Right atrium auricular region (tissue), 2 donors: ENCODE measurements around the gene TAGLN3. TPM values are rescaled to one million over a fixed set of nuclear protein-coding genes. Genes with fewer than 3 reads are reported as not detected.

ENCODE experiments used
- DNase-seq: peaks from one replicate; pipeline ENCODE4 v3.0.0-alpha.2; 2019; ENCODE audit warnings: low spot score
- H3K27ac ChIP-seq, 2 donors: fragments of 200-600 bp; sonication (generic); 1 replicate in 1 of 2; 2 replicates in 1 of 2; pipeline ENCODE4 v1.5.1; 2016 to 2019
- H3K27me3 ChIP-seq, 2 donors: fragments of 200-600 bp; sonication (generic); one replicate each; pipeline versions ENCODE4 v1.5.1 to v1.6.0; 2017 to 2019
- H3K36me3 ChIP-seq: fragments of 200-600 bp; sonication (generic); one replicate; pipeline ENCODE4 v1.5.1; 2016
- H3K4me1 ChIP-seq, 2 donors: fragments of 200-600 bp; sonication (generic); one replicate each; pipeline versions ENCODE4 v1.5.1 to v1.6.0; 2017 to 2019
- H3K4me3 ChIP-seq, 2 donors: fragments of 200-600 bp; sonication (generic); 1 replicate in 1 of 2; 2 replicates in 1 of 2; pipeline ENCODE4 v1.5.1; 2017 to 2019; ENCODE audit warnings: mild to moderate bottlenecking in 1 of 2, moderate library complexity in 1 of 2
- H3K9me3 ChIP-seq, 2 donors: fragments of 200-600 bp; sonication (generic); one replicate each; pipeline ENCODE4 v1.5.1; 2019
- total RNA-seq, 2 donors: library from RNA; depleted of rRNA; stranded (reverse); fragments of >200 nt; gene quantifications; one replicate each; pipeline ENCODE4 v1.1.0, GENCODE V29; 2016
- TF ChIP-seq, protein P1 (sequence below), 2 donors: fragments of 200-600 bp; sonication (generic); IDR thresholded peaks; one replicate each; pipeline ENCODE4 v1.5.1; 2019; ENCODE audit warnings: antibody characterized with exemption in 2 of 2

Gene TAGLN3
- total RNA-seq: not detected

DNA sequence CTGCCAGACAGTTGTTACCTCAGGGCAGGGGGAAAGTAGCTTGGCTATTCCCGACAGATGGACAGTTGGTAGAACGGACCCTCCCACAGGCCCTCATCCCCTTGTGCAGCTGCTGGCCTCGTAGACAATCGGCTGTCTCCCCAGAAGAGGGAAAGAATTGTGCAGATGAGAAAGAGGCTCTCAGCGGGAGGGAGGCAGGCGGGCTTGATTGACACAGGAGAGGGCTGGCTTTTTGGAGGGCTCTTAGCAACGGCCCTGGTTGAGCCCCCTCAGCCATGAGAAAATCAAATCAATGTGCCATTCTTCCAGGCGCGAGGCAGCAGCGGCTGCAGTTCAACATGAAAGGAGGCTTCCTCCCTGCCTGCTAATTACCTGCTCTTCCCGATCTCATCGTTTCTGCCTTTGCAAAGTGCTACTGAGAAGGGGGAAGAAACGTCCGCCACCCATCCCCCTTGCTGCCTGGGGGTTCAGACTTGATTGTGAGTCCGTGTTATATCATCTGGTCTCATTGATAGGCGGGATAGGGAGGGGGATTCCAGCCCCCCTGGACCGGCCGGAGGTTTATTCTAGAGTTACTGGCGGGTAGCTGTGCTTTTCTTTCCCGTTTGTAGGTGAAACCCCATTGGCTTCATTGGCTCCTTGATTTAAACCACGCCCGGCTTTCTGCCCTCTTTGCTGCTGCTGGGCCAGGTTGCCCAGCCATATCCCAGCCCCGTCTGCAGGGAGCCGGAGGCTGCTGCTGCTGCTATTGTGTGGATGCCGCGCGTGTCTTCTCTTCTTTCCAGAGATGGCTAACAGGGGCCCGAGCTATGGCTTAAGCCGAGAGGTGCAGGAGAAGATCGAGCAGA lies at the start of gene TAGLN3:
Gene TAGLN3 (plus strand): TSS at position 287 of the 848 bp plus-strand sequence. CDS start 501 bp downstream, at position 788.
- H3K27me3 ChIP-seq: no peaks in the 10 kb centered on the region
- no peak for DNase-seq
- H3K4me1 ChIP-seq: peaks cover 0 to 13% of the 10 kb centered on the region in 2 donors
- H3K27ac ChIP-seq: no peak within 1 kb of the TSS
- no peaks in the 10 kb centered on the region for H3K9me3 ChIP-seq
- no peaks in the 10 kb centered on the region for H3K36me3 ChIP-seq
- H3K4me3 ChIP-seq: peak within 1 kb of the TSS; percentile 18 to 44
- TF ChIP-seq, protein P1, sequence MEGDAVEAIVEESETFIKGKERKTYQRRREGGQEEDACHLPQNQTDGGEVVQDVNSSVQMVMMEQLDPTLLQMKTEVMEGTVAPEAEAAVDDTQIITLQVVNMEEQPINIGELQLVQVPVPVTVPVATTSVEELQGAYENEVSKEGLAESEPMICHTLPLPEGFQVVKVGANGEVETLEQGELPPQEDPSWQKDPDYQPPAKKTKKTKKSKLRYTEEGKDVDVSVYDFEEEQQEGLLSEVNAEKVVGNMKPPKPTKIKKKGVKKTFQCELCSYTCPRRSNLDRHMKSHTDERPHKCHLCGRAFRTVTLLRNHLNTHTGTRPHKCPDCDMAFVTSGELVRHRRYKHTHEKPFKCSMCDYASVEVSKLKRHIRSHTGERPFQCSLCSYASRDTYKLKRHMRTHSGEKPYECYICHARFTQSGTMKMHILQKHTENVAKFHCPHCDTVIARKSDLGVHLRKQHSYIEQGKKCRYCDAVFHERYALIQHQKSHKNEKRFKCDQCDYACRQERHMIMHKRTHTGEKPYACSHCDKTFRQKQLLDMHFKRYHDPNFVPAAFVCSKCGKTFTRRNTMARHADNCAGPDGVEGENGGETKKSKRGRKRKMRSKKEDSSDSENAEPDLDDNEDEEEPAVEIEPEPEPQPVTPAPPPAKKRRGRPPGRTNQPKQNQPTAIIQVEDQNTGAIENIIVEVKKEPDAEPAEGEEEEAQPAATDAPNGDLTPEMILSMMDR (IDR thresholded peaks at IDR 0.05): no peak

DNA sequence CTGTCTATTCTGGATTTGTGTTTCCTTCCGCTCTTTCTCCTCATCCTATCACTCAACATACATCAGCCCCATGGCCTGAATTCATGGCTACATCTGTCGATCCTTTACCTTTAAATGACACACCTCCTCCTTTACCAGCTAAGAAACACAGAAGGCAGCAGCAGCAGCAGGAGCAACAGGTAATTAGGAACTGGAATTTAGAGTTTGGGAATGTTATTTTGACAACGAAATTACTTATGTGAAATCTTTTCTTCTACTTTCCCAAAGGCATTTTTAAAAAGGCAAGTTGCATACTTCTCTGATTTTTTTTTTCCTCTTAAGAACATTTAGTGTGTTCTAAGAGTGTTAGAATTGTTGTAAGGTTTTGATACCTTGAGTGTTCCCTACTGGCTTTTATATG lies 49.0 kb upstream of the TAGLN3 start:
- Histone ChIP-seq H3K36me3 (peaks cover 18% of the 10 kb centered on the region), H3K9me3 (no peaks in the 10 kb centered on the region), H3K4me1 (no peaks in the 10 kb centered on the region), H3K4me3 (no peak overlapping the region), H3K27ac (no peak overlapping the region), H3K27me3 (no peaks in the 10 kb centered on the region)
- TF ChIP-seq, protein P1 (IDR thresholded peaks at IDR 0.05): no peak
- DNase-seq: no peak

DNA sequence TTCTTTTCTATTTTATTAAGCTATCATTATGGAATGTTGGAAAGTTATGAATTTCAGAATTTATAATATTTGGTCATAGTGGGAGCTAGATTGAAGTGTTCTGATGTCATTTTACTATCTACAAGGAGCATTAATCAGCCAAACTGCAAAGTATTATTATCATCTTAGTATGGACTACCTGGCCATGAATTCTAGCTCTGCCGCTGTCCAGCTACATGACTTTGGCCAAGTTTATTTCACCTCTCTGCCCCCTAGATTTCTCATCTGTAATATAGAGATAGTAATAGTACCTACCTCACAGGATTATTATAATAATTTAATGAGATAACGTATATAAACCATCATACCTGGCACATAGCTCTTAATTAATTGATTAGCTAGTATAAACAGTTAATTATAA lies 47.7 kb upstream of the TAGLN3 start:
- no peaks in the 10 kb centered on the region for H3K9me3 ChIP-seq
- TF ChIP-seq, protein P1 (IDR thresholded peaks at IDR 0.05): no peak
- H3K27ac ChIP-seq: no peak overlapping the region
- no peaks in the 10 kb centered on the region for H3K4me1 ChIP-seq
- DNase-seq: no peak
- peaks cover 11% of the 10 kb centered on the region for H3K36me3 ChIP-seq
- no peak overlapping the region for H3K4me3 ChIP-seq
- no peaks in the 10 kb centered on the region for H3K27me3 ChIP-seq

DNA sequence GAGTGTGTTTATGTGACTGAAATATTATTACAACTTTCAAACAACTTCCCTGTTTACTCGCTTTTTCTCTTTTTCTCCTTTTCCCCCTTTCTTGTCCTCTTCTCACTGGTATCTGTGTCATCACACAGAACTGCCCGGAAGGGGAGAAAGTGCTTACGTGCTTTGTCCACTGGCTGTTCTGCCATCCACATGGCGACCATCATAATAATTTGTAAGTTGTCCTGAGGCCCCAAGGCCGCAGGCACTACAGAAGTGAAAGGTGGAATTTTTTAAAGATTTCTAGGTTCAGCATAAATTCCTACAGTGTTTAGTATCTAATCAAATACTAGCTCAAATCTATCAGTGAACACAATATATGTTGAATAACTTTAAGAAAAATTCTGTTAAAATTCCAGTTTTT lies 46.6 kb upstream of the TAGLN3 start:
- H3K27me3 ChIP-seq: no peaks in the 10 kb centered on the region
- H3K4me1 ChIP-seq: no peaks in the 10 kb centered on the region
- DNase-seq: no peak
- H3K27ac ChIP-seq: no peak overlapping the region
- no peaks in the 10 kb centered on the region for H3K9me3 ChIP-seq
- no peak overlapping the region for H3K4me3 ChIP-seq
- TF ChIP-seq, protein P1 (IDR thresholded peaks at IDR 0.05): no peak
- H3K36me3 ChIP-seq: peaks cover 11% of the 10 kb centered on the region

DNA sequence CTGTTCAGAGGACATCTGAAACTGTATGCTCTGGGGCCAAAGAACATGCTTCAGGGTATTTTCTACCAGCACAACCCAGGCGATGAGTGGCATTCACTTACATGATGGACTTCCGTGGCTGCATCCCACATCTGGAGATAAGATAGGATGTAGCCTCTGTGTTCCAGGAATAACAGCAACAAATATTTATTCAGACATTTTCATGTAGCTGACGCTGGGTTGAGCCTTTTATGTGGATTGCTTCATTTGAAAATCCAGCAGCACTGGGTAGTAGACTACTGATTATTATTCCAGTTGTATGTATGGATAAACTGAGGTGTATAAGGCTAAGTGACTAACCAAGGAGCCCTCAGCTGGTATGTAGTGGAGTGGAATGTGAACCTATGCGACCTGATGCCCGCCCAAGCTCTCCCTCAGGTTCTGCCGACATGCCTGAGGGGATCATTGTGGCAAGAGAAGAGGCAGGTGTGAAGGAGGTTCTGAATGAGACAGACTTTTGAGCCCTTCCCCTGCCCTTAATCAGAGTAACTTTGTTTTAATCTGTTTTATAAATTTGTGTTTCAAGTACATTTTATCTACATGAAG lies 45.8 kb upstream of the TAGLN3 start:
- no peaks in the 10 kb centered on the region for H3K9me3 ChIP-seq
- TF ChIP-seq, protein P1 (IDR thresholded peaks at IDR 0.05): no peak
- no peaks in the 10 kb centered on the region for H3K27me3 ChIP-seq
- no peak for DNase-seq
- peaks cover 11% of the 10 kb centered on the region for H3K36me3 ChIP-seq
- no peak overlapping the region for H3K4me3 ChIP-seq
- H3K4me1 ChIP-seq: no peaks in the 10 kb centered on the region
- H3K27ac ChIP-seq: no peak overlapping the region
